AG04449 (cell line): ENCODE measurements around the gene S100A5.

Experiments
- CTCF ChIA-PET: fragments of 350-600 bp; formaldehyde crosslinking; extraction: SDS; loops from one replicate; lab custom pipeline; 2021; ENCODE audit warnings: antibody characterized with exemption; lab: Yijun Ruan, JAX
- POLR2A ChIA-PET: fragments of 400-600, 350-600 bp; formaldehyde crosslinking; extraction: SDS; loops from one replicate; lab custom pipeline; 2020; ENCODE audit warnings: antibody characterized with exemption, inconsistent platforms; lab: Yijun Ruan, JAX
- DNase-seq: peaks from one replicate; pipeline ENCODE4 v3.0.0-alpha.2; 2010; ENCODE audit warnings: low read depth, low spot score
- H3K4me3 ChIP-seq: 2 replicates; pipeline ENCODE4 v1.5.1; 2011; ENCODE audit warnings: low read depth, mild to moderate bottlenecking, control low read depth, low read length
- CTCF ChIP-seq: IDR thresholded peaks from one replicate; pipeline ENCODE4 v1.5.1; 2011; ENCODE audit warnings: mild to moderate bottlenecking, moderate library complexity, low read length, control low read depth, inconsistent platforms; ENCODE audit not compliant: insufficient read depth; ENCODE audit errors: missing control alignments

The S100A5 gene

GRCh38 chr1:153556348-153556747, 15.6 kb upstream of the S100A5 start:
- POLR2A ChIA-PET = interaction anchor here (1.5 kb wide), 1 partner anchor 24 kb away, joined by 3 read pairs; no protein-coding TSS in a partner anchor
- DNase-seq = no peak

GRCh38 chr1:153553830-153554541, 13.3 kb upstream of the S100A5 start:
- CTCF ChIA-PET = interaction anchor here (0.6 to 9.1 kb wide), 5 partner anchors 10 to 25 kb away, joined by 3 to 92 read pairs (median 26); partner anchors contain the start of genes S100A2 and S100A6
- no peak overlapping the region for H3K4me3 ChIP-seq
- POLR2A ChIA-PET = interaction anchor here (0.8 to 1.4 kb wide), 4 partner anchors 12 to 73 kb away, joined by 3 to 4 read pairs (median 3); partner anchors contain the start of genes S100A13 and S100A6
- TF ChIP-seq CTCF = no peak
- DNase-seq = no peak

More at GRCh38 chr1:153556348-153556747, 15.6 kb upstream of the S100A5 start:
- H3K4me3 ChIP-seq = no peak overlapping the region
- CTCF ChIA-PET = interaction anchor here (1.0 to 2.4 kb wide), 3 partner anchors 11 to 23 kb away, joined by 3 to 9 read pairs (median 4); partner anchors contain the start of gene S100A4
- TF ChIP-seq CTCF = no peak

- TF ChIP-seq CTCF = no peak
- POLR2A ChIA-PET = interaction anchor here (0.6 kb wide), 1 partner anchor 13 kb away, joined by 3 read pairs; no protein-coding TSS in a partner anchor
- CTCF ChIA-PET = interaction anchor here (1.8 to 9.1 kb wide), 5 partner anchors 11 to 21 kb away, joined by 7 to 92 read pairs (median 26); partner anchors contain the start of genes S100A2, S100A5 and S100A6
- no peak for DNase-seq
- no peak overlapping the region for H3K4me3 ChIP-seq
These were observed 12.4 kb upstream of the S100A5 start for GRCh38 chr1:153553096-153553495.

GRCh38 chr1:153552335-153552734, 11.6 kb upstream of the S100A5 start:
- no peak for DNase-seq

GRCh38 chr1:153550827-153551500, 10.2 kb upstream of the S100A5 start:
- DNase-seq = no peak
- POLR2A ChIA-PET = interaction anchor here (1.3 to 2.7 kb wide), 3 partner anchors 15 to 18 kb away, joined by 3 to 9 read pairs (median 7); partner anchors contain the start of gene S100A6
- CTCF ChIA-PET = interaction anchor here (1.6 to 9.1 kb wide), 7 partner anchors 10 to 40 kb away, joined by 4 to 92 read pairs (median 17); partner anchors contain the start of genes S100A2 and S100A5
- no peak overlapping the region for H3K4me3 ChIP-seq
- TF ChIP-seq CTCF = no peak

More at GRCh38 chr1:153552335-153552734, 11.6 kb upstream of the S100A5 start:
- POLR2A ChIA-PET = no interaction called here
- no peak for TF ChIP-seq CTCF
- CTCF ChIA-PET = interaction anchor here (1.6 to 9.1 kb wide), 7 partner anchors 11 to 42 kb away, joined by 4 to 92 read pairs (median 17); partner anchors contain the start of genes S100A2, S100A5 and S100A6
- no peak overlapping the region for H3K4me3 ChIP-seq
